ENCODE data around the gene BTG4.

DNA sequence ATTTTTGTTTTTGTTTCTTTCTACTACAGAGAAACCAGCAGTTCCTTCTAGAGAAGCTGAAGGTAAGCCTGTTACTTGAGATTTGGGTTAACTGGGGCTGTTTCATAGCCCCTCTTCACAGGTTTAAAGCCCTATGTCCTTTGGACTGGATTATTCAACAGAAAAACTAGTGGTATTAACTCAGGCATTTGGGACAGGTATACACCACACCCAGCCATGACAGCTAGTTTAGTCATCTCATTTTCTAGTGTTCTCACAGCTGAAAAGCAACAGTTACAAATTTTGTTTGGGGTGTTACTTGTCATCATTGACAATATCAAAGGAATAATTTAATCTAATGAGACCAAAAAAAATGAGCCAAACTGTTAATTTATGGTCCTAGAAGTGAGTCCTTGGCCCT is 42.3 kb upstream of the BTG4 start:
- TF ChIP-seq, protein P1, sequence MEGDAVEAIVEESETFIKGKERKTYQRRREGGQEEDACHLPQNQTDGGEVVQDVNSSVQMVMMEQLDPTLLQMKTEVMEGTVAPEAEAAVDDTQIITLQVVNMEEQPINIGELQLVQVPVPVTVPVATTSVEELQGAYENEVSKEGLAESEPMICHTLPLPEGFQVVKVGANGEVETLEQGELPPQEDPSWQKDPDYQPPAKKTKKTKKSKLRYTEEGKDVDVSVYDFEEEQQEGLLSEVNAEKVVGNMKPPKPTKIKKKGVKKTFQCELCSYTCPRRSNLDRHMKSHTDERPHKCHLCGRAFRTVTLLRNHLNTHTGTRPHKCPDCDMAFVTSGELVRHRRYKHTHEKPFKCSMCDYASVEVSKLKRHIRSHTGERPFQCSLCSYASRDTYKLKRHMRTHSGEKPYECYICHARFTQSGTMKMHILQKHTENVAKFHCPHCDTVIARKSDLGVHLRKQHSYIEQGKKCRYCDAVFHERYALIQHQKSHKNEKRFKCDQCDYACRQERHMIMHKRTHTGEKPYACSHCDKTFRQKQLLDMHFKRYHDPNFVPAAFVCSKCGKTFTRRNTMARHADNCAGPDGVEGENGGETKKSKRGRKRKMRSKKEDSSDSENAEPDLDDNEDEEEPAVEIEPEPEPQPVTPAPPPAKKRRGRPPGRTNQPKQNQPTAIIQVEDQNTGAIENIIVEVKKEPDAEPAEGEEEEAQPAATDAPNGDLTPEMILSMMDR (IDR thresholded peaks at IDR 0.05; ENCODE audit: extremely low read depth in 1 of 2, insufficient read depth in 1 of 2, low read depth in 1 of 2, low read length in 2 of 2): no peak
- TF ChIP-seq EZH2 (IDR thresholded peaks at IDR 0.05; ENCODE audit: borderline replicate concordance, low read depth, low read length, severe bottlenecking) (no peak), JUN (IDR thresholded peaks at IDR 0.05; ENCODE audit: borderline replicate concordance, insufficient read depth, insufficient read length, low read depth) (no peak), POLR2AphosphoS5 (IDR thresholded peaks at IDR 0.05; ENCODE audit: insufficient read depth, low read depth, low read length) (no peak), POLR2A (IDR thresholded peaks at IDR 0.05; ENCODE audit: low read depth, low read length) (no peak)
- TF ChIP-seq, protein P2, sequence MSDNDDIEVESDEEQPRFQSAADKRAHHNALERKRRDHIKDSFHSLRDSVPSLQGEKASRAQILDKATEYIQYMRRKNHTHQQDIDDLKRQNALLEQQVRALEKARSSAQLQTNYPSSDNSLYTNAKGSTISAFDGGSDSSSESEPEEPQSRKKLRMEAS (IDR thresholded peaks at IDR 0.05; ENCODE audit: insufficient read depth, insufficient read length): no peak
